NB4 (cell line): ENCODE results near the gene AGAP1.

ENCODE experiments used
- POLR2A ChIP-seq: IDR thresholded peaks from 2 replicates; pipeline ENCODE4 v1.6.1; 2011; ENCODE audit warnings: mild to moderate bottlenecking; ENCODE audit not compliant: insufficient read length; ENCODE audit errors: extremely low read depth
- TF ChIP-seq, protein P1 (sequence below): IDR thresholded peaks from one replicate; pipeline ENCODE4 v1.5.1; 2012; ENCODE audit warnings: low read depth, low read length
- TF ChIP-seq, protein P2 (sequence below): IDR thresholded peaks from 2 replicates; pipeline ENCODE4 v1.6.1; 2011; ENCODE audit warnings: low read depth, low read length

DNA sequence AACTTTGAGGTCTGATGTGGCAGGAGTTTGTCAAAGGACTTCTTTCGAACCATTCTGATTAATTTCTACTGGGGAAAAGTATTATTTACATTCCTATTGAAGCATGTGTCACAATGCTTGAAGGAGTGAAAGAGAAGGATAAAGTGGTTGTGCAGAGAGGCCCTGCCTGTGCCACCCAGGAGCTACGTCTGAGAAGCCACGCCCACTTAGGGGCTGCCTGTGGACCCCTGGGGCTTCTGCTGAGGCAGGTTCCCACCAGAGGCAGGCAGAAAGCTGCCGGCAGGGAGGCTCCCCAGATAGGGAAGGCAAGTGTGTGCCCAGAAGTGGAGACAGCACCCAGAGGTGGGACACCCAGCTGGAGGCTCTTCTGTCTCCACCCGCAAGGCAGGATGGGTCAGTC lies 627.0 kb downstream of the AGAP1 start:
- TF ChIP-seq, protein P1, sequence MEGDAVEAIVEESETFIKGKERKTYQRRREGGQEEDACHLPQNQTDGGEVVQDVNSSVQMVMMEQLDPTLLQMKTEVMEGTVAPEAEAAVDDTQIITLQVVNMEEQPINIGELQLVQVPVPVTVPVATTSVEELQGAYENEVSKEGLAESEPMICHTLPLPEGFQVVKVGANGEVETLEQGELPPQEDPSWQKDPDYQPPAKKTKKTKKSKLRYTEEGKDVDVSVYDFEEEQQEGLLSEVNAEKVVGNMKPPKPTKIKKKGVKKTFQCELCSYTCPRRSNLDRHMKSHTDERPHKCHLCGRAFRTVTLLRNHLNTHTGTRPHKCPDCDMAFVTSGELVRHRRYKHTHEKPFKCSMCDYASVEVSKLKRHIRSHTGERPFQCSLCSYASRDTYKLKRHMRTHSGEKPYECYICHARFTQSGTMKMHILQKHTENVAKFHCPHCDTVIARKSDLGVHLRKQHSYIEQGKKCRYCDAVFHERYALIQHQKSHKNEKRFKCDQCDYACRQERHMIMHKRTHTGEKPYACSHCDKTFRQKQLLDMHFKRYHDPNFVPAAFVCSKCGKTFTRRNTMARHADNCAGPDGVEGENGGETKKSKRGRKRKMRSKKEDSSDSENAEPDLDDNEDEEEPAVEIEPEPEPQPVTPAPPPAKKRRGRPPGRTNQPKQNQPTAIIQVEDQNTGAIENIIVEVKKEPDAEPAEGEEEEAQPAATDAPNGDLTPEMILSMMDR = no peak
- no peak for TF ChIP-seq POLR2A
- TF ChIP-seq, protein P2, sequence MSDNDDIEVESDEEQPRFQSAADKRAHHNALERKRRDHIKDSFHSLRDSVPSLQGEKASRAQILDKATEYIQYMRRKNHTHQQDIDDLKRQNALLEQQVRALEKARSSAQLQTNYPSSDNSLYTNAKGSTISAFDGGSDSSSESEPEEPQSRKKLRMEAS = no peak
